ENCODE data around the gene MEFV. TPM values are rescaled to one million over a fixed set of nuclear protein-coding genes. Genes with fewer than 3 reads are reported as not detected.

The MEFV gene, protein sequence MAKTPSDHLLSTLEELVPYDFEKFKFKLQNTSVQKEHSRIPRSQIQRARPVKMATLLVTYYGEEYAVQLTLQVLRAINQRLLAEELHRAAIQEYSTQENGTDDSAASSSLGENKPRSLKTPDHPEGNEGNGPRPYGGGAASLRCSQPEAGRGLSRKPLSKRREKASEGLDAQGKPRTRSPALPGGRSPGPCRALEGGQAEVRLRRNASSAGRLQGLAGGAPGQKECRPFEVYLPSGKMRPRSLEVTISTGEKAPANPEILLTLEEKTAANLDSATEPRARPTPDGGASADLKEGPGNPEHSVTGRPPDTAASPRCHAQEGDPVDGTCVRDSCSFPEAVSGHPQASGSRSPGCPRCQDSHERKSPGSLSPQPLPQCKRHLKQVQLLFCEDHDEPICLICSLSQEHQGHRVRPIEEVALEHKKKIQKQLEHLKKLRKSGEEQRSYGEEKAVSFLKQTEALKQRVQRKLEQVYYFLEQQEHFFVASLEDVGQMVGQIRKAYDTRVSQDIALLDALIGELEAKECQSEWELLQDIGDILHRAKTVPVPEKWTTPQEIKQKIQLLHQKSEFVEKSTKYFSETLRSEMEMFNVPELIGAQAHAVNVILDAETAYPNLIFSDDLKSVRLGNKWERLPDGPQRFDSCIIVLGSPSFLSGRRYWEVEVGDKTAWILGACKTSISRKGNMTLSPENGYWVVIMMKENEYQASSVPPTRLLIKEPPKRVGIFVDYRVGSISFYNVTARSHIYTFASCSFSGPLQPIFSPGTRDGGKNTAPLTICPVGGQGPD
- total RNA-seq = 0.20 TPM in 1 of 3 replicates, not detected in the others

DNA sequence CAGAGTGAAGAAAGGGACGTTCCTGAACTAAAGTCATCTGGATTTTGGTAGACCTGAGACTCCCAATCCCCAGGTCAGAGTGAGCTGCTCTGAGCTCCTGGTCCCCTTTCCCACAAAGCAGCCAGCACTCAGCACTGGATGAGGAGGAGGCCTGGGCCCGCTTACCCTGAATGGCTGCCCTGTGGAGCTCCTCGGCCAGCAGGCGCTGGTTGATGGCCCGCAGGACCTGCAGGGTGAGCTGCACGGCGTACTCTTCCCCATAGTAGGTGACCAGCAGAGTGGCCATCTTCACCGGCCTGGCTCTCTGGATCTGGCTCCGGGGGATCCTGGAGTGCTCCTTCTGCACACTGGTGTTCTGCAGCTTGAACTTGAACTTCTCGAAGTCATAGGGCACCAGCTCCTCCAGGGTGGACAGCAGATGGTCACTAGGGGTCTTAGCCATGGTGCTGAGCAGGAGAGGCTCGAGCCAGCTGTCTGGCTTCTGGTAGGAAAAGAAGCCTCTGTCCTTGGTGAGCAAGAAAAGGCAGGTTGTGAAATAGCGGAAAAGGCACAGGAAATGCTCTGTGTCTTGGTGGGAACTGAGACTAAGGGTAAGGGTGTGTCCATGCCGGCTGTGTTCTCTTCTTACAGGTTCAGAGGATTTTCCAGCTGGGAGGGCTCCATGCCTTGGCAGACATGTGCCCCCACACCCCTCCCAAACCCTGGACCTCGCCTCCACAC lies at the start of gene MEFV:
Gene MEFV, minus strand, starts transcription at position 488 of the 720 bp plus-strand sequence. Its CDS starts 46 bp downstream, at position 442.
- H3K27me3 Mint-ChIP-seq (ENCODE audit: low read depth) = peaks cover 15% of the 10 kb centered on the region
- H3K4me3 Mint-ChIP-seq = no peak within 1 kb of the TSS
- TF ChIP-seq, protein P1, sequence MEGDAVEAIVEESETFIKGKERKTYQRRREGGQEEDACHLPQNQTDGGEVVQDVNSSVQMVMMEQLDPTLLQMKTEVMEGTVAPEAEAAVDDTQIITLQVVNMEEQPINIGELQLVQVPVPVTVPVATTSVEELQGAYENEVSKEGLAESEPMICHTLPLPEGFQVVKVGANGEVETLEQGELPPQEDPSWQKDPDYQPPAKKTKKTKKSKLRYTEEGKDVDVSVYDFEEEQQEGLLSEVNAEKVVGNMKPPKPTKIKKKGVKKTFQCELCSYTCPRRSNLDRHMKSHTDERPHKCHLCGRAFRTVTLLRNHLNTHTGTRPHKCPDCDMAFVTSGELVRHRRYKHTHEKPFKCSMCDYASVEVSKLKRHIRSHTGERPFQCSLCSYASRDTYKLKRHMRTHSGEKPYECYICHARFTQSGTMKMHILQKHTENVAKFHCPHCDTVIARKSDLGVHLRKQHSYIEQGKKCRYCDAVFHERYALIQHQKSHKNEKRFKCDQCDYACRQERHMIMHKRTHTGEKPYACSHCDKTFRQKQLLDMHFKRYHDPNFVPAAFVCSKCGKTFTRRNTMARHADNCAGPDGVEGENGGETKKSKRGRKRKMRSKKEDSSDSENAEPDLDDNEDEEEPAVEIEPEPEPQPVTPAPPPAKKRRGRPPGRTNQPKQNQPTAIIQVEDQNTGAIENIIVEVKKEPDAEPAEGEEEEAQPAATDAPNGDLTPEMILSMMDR (IDR thresholded peaks at IDR 0.05; ENCODE audit: unreplicated experiment) = no peak
- no peaks in the 10 kb centered on the region for H3K4me1 Mint-ChIP-seq
- H3K9me3 Mint-ChIP-seq = peaks cover 1% of the 10 kb centered on the region
- no peaks in the 10 kb centered on the region for H3K36me3 Mint-ChIP-seq
- H3K27ac Mint-ChIP-seq = no peak within 1 kb of the TSS
- DNase-seq (ENCODE audit: low spot score in 2 of 2, unreplicated experiment in 2 of 2) = no peak

DNA sequence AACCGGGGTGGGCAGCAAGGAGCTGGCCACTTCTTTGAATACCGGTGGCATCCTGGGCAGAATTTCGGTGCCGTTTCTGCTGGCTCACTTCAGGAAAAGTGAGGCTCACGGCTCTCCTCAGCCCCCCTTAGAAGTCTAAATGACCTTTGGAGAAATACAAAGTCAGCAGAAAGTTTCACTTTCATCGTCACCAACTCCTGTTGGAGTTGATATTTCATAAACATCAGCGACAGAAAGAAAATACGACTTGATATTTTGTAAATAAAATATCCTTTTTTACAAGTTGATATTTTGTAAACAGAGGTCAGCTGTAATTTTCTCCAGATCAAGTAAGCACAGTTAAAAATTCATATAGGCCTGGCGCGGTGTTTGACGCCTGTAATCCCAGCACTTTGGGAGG lies 49.6 kb upstream of the MEFV start:
- Mint-ChIP-seq H3K9me3 (peaks cover 32% of the 10 kb centered on the region), H3K4me1 (peaks cover 11% of the 10 kb centered on the region), H3K27ac (peak overlapping the region; percentile 64), H3K27me3 (ENCODE audit: low read depth) (no peaks in the 10 kb centered on the region), H3K36me3 (peaks cover 71% of the 10 kb centered on the region), H3K4me3 (peak overlapping the region; percentile 68)
- TF ChIP-seq, protein P1 (IDR thresholded peaks at IDR 0.05; ENCODE audit: unreplicated experiment) = no peak
- DNase-seq (ENCODE audit: low spot score in 2 of 2, unreplicated experiment in 2 of 2) = no peak

DNA sequence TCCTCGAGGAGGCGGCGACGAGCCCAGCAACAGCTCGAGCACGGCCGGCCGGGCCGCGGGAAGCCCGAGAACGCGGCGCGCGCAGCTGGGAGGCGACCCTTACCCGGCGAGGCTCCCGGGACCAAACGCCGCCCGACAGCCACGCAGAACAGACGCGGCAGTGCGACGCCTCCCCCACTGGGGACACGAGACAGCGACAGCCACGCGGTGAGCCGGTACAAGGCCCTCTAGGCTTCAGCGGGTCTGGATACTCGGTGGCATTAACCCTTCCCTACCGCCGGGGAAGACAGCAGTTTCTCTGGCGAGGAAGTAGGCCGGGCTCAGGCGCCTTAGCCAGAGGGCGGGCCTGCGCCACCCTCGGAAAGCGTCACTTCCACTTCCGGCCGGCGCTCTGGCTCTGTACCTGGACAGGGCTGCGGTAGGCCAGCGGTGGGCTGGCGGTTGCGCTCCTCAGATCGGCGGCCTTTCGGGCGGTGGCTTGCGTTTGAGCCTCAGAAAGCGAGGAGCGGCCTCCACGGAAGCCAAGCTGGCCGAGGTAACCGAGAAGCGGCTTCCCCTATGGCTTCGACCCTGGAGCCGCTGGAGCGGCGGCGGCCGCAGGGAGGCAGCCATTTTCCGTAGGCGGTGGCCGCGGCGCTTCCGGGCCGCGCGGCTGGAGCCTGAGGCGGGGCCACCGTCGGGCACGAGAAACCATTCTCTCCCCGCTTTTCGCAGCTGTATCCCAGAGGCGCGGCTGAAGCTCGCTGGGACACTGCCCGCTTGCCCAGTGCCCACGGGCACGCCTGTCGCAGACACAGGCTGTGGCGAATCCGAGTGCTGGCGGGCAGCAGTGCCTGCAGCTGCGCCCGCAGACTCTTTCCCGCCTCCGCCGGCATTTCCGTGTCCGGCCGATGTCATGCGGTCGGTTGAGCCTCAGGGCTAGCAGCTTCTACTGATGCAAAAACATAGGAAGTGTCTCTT lies 49.0 kb upstream of the MEFV start, which contains the start of the genes TIGD7 and ZNF75A:
Gene TIGD7, minus strand, starts transcription at position 322 of the 960 bp plus-strand sequence. CDS start 4,816 bp downstream, outside the sequence.
Gene ZNF75A, plus strand, starts transcription at position 389 of the 960 bp plus-strand sequence. CDS start 2,932 bp downstream, outside the sequence.
- Mint-ChIP-seq H3K9me3 (peaks cover 39% of the 10 kb centered on the region), H3K4me1 (peaks cover 11% of the 10 kb centered on the region), H3K4me3 (peak within 1 kb of the TSS; percentile 68), H3K36me3 (peaks cover 71% of the 10 kb centered on the region), H3K27me3 (ENCODE audit: low read depth) (no peaks in the 10 kb centered on the region), H3K27ac (peak within 1 kb of the TSS; percentile 81)
- TF ChIP-seq, protein P1 (IDR thresholded peaks at IDR 0.05; ENCODE audit: unreplicated experiment) = no peak
- peak; percentile 56 to 79 for DNase-seq (ENCODE audit: low spot score in 2 of 2, unreplicated experiment in 2 of 2)

DNA sequence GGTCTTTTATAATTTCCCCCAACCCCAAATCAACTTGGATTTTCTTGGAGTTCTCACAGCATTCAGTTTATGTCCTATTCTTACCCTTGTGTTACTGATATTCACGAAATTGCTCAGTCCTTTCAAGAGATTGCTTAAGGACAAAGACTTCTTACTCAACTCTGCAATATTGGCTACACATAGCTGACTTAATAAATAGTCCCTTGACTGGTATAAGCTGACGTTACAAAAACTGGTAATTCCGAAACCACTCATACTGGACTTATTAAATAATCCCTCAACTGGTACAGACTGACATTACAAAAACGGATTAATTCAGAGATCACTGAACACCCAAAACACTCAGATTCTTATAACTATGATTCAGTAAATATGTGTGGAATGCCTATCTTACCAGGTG lies 47.9 kb upstream of the MEFV start:
- Mint-ChIP-seq H3K36me3 (peaks cover 72% of the 10 kb centered on the region), H3K9me3 (peaks cover 49% of the 10 kb centered on the region), H3K4me1 (peaks cover 11% of the 10 kb centered on the region), H3K4me3 (peak overlapping the region; percentile 68), H3K27me3 (ENCODE audit: low read depth) (no peaks in the 10 kb centered on the region), H3K27ac (peak overlapping the region; percentile 71)
- no peak for DNase-seq (ENCODE audit: low spot score in 2 of 2, unreplicated experiment in 2 of 2)
- TF ChIP-seq, protein P1 (IDR thresholded peaks at IDR 0.05; ENCODE audit: unreplicated experiment) = no peak

Data from mesothelial cell of epicardium (in vitro differentiated cells).